Measurements from ENCODE around the gene PCSK1.
"Not testable (repeated sequence)": the region's sequence is repeated elsewhere in the genome, so short reads cannot be mapped to it uniquely, and the experiment has no call there.

The PCSK1 gene

DNA sequence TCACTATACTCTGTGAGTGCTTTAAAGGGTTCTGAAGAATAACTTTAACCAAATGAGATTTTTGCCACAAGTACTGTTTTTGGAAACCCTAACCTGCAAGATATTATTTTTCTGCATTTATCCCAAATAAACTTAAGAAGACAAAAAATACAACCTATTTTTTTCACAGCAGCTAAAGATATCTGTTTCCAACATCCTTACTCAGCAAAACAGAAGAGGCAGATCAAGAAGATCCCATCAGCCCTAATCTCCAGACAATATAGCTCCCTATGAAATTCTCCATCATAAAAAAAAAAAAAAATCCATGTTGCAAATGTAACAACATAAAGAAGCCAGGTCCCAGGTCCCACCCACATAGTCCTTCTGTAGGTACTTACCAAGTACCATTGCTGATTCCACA is 7.6 kb downstream of the PCSK1 start:
- DNase-seq = no peak

DNA sequence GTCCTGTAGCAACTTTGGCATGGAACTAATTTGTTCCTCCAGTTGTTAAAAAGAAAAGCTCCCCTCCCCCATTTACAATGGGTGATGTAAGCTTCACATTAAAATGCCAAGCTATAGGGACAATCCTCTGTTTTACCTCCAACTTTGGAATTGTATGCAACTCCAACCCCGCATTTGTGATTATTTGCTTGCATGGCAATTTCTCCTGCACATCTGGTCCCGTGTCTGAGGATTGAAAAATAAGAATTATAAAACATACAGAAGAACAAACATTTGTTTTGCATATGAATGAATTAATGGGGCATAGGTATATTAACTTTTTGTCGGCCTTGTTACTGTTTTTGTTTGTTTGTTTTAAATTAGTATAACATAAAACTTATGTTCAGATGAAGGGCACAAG is 17.2 kb downstream of the PCSK1 start:
- DNase-seq = no peak

DNA sequence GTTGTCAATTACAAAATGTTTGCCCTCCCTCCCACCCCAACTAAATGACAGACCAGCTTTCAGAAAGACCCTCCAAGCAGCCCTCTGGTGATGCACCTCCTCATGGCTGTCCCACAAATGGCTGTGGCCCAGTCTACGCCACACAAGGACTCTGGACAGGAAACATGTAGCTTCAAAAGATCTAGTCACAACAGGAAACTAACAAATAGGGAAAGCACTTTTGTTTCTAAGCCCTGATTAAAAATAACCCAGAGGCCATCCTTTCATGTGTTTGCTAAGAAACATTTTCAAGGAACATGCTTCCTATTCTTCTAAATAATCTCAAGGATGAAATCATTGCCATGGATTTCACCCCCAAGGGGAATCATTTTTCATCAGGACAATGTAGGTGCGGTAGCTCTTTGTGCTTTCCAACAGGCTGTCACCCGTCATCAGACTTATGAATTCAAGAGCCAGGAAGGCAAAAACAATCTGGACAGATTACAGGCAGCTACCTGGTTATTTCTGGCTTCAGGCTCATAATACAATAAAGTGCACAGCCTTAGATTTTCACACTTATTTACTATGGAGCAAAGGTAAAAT is 20.1 kb downstream of the PCSK1 start:
- no peak for DNase-seq

DNA sequence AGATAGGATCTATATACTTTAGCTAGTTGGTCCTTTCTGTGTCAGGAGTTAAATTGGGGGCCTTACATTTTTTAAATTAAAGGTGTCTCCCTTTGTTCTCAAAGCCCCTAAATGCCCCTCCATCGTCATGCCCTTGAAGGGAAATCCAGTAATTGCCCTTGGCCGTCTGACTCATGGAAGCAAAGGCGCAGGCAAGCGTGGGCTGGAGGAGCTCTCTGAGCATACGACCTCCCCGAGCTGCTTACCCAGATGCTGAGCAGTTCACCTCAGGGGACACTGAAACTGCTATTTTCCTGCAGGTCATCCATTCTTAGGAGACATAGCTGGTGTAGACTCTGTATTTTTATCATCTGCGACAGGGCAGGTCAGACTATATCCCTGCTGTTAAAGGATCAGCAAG is 23.0 kb downstream of the PCSK1 start:
- no peak for DNase-seq

DNA sequence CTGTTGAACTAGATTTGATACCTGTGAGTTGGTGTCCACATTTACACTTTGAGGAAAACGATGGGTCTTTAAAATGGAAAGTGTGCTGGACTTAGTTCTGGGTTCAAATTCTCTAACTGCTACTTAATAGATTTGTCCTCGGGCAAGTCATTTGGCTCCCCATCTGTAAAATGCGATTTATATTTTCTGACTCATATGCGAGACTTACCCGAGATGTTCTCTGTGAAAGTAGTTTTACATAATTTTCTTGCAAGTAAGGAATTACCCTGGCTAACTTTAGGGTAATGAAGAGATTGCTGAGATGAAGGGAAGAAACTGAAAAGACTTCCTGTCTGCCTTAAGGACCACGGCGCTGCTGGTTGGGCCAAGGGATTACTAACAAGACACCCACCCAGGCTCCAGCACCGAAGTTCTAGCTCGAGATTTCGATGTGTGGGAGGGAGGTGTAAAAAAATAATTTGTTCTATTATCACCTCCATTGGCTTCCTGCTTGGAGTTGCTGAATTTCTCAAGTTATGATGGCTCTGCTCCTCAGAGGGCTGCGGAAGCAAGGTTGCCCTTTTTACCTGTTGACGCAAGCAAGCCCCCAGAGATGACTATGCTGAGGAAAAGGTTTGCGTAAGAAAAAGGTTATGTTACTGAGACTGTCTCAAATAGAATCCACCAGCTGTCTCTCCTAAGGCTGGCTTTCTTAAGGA is 24.1 kb downstream of the PCSK1 start:
- no peak for DNase-seq

DNA sequence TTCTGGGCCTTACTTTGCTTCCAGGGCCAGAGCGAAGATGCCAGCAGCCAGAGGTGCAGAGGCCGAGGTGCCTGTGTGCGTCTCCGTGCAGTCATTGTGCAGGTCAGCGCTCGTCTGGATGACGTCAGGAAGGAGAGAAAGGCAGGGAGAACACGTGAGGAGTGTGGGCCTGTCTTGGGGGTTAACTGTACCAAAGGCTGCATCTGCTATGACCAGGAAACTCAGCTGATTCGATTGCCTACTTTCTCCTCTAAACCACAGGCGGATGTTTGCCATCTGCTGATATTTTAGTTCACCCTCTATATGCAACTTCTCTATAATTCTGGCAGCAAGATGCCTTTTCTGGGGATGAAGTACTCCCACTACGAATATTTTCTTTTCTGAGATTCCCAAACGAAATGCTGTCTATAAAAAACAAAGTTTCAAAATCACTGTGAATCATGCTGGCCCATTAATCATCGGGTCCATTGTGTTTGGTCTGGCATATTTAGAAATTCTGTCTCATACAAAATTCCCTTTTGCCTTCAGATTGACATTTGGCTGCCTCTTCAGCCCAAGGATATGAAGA is 24.8 kb downstream of the PCSK1 start:
- peak; percentile 63 for DNase-seq

DNA sequence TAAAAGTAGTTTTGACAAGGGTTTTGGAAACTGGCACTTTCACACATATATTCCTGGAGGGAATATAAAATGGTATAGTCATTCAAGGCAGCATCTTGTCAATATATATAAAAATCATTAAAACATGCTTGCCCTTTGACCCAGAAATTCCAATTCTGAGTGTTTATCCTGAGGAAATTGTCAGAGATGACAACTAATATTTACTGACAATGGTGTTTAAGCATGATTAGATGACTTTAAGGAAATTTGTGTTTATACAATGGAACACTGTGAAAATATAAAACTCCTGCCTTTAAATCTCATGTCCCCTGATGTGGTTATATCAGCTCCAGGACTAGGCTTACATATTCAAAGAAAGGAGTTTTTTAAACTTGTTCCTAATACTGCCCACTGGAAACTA is 25.6 kb downstream of the PCSK1 start:
- no peak for DNase-seq

DNA sequence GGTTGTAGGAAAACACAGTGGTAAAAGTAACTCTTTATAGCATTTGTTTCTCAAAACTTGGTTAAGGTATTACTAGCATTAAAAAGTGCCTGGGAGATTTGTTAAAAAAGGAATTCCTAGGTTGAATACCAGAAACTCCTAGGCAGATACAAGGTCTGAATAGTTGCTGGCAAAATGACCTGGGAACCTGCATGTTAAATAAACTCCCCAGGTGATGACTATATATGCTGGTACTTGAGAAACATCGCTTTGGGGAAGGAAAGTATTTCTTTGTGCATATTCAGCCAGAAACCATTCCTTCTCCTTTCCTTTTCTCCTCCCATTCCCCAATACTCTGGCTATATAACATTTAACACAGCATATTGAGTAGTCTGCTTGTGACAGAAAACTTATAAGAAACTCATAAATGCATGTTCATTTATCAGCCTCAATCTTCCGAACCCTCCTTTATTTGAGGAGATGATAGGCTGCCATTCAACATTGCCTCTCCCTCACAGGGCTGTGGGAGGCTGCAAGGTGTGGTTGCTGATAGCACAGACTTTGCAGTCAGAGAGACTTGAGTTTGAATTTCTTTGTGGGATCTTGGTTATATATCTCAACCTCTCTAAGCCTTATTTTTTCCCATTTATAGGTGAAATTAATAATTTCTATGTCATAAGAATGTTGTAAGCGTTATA is 28.7 kb downstream of the PCSK1 start:
- no peak for DNase-seq

DNA sequence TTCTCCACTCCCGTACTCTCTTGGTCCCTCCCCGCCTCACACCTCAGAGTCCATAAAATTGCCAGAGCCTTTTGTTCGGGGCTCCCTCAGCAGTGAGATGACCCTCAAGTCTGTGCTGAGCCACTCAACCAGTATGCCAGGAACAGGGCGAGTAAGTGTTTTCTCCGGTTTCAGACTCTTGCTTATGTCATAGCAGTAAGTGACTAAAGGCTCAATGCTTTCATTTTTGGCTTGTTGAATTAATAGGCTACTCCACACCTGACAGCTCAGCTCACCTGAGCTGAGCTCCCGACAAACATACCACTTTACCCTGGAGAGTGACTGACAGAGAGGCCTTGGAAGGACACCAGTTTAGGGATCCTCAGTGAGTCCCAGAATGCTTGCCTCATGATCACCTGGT is 30.5 kb downstream of the PCSK1 start:
- DNase-seq = no peak

DNA sequence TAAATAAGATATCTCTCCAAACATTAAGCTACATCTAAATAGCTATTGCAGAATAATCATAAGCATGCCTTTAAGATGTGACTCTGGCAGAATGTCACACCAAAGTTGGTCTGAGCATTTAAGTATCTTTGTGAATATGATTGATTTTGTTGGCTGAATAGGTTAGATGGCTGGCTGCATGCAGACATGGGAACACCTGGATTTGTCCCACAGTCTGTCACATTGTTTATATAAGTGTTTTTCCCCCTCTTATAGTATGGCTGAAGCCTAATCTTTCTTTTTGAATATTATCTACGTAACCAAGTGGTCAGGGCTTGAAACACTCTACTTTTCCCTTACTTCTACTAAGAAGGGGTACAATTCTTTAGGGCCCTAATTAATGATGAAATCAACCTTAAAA is 36.2 kb downstream of the PCSK1 start:
- no peak for DNase-seq

DNA sequence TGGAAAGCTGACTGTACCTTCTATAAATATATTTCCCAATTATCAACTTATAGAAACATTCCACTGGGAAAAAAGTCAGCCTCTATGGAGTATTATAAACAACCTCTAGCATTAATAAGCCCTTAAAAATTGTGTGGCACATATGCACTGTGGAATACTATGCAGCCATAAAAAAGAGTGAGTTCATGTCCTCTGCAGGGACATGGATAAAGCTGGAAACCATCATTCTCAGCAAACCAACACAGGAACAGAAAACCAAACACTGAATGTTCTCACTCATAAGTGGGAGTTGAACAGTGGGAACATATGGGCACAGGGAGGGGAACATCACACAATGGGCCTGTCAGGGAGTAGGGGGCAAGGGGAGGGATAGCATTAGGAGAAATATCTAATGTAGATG is 37.8 kb downstream of the PCSK1 start:
- DNase-seq = not testable (repeated sequence)

DNA sequence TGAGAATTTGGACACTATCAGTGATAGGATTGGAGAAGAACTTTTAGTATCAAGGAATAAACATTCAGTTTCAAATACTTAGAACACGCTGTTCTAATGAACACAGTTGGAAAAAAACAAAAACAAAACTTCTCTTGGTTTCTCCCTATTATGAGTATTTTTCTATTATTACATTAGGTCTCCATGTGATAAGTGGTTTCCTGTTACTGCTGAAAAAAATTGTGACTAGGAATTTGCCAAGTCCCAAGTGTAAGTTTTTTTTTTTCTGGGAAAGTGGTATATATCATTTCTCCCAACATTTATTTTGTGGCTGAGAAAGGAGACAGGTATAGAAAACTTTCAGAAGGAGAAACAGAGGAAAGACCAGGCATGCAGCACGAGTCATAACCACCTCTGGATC is 41.1 kb downstream of the PCSK1 start:
- DNase-seq = no peak

DNA sequence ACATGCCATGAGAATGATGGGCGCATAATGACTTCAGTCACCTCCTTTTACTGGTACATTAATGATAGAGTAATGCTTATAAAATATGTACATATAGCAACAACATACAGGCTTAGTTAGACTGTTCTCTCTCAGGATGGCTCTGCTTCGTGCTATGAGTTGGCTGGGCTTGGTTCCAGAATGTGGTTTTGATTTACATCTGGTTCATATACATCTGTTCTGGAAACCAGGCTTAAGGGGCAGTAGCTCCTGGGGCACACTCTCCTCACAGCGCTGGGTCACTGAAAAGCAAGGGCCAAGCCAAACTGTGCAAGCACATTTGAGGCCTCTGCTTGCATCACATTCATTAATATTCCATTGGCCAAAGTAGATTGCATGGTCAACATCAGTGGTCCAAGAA is 44.9 kb downstream of the PCSK1 start:
- peak; percentile 69 for DNase-seq

DNA sequence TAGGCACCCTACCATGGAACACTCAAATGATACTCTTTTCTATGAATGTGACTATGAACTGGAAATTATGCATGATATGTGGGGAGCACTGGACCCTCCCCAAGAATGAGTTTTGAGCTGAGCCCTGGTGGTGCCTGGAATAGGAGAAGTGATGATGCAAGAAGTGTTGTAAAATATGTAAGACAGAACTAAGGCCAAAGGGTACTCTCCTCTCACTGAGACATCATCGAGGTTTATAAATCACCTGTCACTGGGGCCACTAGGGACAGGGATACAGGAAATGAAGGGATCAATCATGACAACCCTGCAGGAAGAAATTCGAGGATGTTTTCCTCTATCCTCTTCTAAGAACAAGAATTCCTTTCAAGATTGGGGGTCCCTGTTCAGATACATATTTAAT is 45.4 kb downstream of the PCSK1 start:
- no peak for DNase-seq

DNA sequence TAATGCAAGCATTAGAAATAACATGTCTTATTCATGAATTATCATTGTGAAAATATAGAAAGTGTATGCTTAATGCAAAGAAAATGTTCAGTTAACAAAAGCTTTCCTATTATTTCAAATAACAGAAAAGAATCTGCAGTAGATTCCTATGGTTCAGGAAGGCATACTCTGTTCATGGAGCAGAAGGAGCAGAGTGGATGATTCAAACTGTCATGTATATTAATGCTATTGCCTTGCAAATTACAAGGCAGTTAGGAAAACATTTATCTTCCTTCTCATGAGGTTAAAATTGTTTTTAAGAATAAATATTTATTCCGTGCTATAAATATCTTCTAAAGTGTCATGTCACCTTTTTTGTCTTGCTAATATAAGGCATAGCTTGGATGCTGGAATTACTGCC is 47.5 kb downstream of the PCSK1 start:
- DNase-seq = no peak

DNA sequence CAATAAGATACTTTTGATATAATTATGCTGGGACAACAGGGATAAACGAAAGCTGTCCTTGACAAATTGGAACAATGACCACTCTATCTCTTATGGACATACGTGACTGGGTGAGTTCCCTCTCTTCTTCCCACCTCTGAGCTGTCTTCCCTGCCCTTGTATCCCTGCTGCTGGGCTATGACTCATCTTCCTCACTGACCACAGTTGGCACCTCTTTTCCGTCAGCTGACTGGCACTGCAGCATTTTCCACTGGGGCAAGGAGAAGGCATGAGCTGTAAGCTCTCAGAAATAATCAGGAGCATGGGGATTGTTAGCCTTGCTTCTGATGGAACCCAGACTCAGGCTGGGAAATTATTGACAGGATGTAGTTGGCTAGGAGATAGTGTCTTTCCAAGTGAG is 48.7 kb downstream of the PCSK1 start:
- peak; percentile 49 for DNase-seq

DNA sequence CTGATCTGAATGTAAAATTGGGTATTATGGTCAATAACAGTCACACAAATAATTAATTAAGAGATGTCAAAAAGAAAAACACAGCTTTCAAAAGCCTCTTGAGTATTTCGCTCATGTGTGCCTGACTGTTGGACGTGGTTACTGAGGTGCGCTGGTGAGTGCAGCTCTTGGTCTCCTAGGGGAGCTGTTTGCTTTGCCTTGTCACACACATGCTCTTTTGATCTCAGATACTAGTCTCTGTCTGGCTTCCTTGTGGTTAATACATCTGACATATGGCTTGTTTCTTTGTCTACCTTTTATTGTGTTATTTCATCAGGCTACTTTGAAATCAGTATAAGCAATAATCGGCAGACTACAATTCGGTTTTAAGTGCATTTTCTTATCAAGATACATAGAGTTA is 51.5 kb downstream of the PCSK1 start:
- DNase-seq = peak; percentile 5

DNA sequence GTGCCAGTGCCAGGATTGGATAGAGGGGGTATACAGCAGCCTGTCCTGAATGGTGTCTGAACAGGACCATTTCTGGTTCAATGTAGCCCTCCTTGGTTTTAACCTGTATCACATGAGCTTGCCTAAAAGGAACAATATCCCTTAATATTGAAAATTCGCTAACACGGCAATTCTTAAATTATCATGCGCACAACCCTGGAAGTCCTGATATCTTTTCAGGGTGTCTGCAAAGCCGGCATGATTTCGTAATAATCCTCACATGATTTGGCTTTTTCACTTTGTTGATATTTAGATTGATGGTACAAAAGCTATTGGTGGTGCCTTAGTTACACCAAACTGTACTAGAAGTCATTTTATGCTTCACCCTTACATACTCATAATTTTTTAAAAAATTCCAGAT is 53.2 kb downstream of the PCSK1 start:
- DNase-seq = no peak

DNA sequence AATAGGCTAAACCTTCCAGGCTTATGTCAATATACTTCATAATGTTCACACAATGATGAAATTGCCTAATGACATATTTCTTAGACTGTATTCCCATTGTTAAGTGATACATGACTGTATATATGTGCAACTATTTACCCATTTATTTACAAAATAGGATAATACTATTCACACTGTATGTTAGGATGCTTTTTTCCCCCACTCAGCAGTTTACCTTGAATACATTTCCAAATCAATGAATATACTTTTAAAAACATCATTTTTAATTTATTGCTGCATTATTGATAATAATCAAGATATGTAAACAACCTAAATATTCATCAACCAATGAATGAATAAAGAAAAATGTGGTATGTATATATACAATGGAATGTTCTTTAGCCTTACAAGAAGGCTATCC is 55.5 kb downstream of the PCSK1 start:
- DNase-seq = no peak

DNA sequence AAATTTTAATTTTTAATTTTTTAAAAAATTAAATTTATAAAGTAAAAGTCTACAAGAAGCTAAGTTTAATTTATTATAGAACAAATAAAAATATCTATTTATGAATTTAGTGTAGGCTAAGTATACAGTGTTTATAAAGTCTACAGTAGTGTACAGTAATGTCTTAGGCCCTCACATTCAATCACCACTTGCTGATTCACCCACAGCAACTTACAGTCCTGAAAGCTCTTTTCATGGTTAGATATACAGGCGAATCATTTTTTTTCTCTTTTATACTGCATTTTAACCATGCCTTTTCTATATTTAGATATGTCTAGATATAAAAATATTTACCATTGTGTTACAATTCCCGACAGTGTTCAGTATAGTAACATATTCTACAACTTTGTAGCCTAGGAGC is 55.9 kb downstream of the PCSK1 start:
- DNase-seq = peak; percentile 48

DNA sequence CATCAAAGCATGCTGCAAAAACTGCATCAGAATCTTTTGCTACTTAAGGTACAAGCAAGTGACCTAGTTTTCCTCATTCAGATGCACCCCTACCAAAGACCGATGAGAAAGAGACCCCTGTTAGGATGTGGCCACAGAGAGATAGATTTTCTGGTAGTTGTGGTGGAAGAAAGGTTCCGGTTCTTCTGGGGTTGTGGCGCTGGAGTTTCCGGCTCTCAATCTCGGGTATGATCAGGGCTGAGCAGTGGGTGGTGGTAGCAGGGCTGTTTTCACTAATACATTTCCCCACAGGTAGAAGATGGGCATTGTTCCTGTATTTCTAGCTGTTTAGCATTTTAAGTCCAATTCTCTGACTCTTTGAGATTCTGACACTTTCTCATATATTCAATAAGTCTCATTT is 58.4 kb downstream of the PCSK1 start:
- DNase-seq = no peak

DNA sequence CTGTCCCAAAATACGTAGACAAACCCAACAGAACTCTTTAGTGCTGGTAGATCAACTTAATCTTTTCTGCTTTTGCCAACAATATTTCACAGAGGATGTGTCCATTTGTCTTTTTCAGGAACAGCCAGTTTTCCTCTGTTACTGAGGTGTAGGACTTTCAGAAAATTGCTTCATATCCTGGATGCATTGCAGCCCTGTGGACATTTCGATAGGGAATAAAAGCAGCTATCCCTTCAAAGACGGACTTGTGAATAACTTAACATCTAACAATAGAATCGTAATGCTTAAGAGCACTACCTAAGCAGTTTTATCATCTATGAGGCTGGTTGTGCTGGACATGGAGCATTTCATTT is 59.7 kb downstream of the PCSK1 start:
- DNase-seq = no peak

DNA sequence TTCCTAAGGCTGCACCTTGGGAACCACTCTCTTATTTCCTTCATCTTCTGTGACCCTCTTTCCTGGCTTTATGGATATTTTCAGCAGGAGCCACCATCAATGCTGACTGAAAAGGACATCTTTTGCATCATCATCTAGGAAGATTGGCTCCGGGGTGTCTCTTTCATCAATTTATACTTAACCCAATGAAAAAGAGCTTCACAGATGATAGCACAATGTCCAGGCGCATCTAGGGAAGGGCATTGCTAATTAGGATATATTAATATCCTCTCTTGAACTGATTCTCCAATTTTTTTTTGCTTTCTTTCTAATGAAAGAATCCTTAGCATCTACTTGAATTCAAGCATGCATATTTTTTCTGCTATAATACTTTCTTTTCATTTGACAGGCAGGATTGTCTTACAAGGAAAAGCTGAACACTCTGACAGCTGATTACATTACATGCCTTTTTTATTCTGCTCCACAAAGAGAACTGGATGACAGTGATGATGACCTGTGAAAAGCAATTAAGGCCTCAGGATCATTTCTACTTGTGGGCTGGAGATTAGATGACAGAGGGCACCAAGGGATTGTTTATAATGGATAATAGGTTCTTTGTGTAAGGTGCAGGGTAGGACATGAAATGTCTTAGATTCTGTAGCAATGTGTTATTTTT is 60.2 kb downstream of the PCSK1 start:
- DNase-seq = no peak

DNA sequence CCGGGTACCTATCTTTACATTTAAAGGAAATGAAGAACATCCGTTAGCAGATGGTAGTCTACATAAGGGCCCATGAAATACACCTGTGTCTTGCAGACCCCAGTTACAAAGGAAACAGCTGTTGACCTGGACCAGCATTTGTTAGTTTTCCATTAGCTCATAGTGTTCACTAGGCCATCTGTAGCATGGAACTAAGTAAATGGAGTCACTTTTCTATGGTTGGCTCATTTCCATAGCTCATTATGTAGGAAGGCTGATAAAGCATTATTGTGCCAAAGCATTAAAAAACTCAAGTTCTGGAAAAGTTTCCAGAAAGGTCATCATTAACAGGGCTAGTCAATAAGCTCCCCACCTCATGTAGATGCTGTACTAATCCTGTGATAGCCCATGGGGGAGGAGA is 62.1 kb downstream of the PCSK1 start:
- DNase-seq = no peak

All from fibroblast of skin of right biceps (primary cell).